ENCODE results near the gene ZNF483. TPM values are rescaled to one million over a fixed set of nuclear protein-coding genes. Genes with fewer than 3 reads are reported as not detected.

The ZNF483 gene
- total and polyA plus RNA-seq, 12 donors: 1.2 to 25.1 (median 16.6) TPM

GRCh38 chr9:111482694-111483438, 42.1 kb upstream of the ZNF483 start:
- intact Hi-C loops (cut with DNase I): no loop called here
- peaks cover 8 to 18% of the 10 kb centered on the region in 2 donors for H3K4me1 ChIP-seq (replicated peaks in 1 of 2)
- WGBS, 4 donors: 0 to 1% (median 0%) methylated on average over 27 to 76 of the region's 76 CpGs

GRCh38 chr9:111483439-111483857, 41.5 kb upstream of the ZNF483 start:
- Histone ChIP-seq H3K4me1 (replicated peaks in 1 of 2) (peaks cover 8 to 18% of the 10 kb centered on the region in 2 donors), H3K36me3 (replicated peaks in 1 of 2) (no peaks in the 10 kb centered on the region), H3K4me3 (peak overlapping the region in 2 of 4 donors; percentile 86 to 94), H3K9me3 (replicated peaks in 1 of 3) (no peaks in the 10 kb centered on the region), H3K27ac (peak overlapping the region in 4 of 5 donors; percentile 96 to 99 (median 96)), H3K27me3 (no peaks in the 10 kb centered on the region)
- intact Hi-C loops (cut with DNase I): no loop called here
- DNase-seq: peak in 2 of 7 donors; percentile 45 to 57
- peak in 1 of 2 donors; percentile 54 for TF ChIP-seq POLR2A (IDR thresholded peaks at IDR 0.05)
- no peak for TF ChIP-seq CTCF (IDR thresholded peaks at IDR 0.05)
- 0% methylated on average over 4 to 77 of the region's 78 CpGs; no CpG with 5 or more reads in 1 of the 4 donors for WGBS, 4 donors

More at GRCh38 chr9:111482694-111483438, 42.1 kb upstream of the ZNF483 start:
- DNase-seq: peak; percentile 70 to 88 (median 81)
- H3K36me3 ChIP-seq (replicated peaks in 1 of 2): no peaks in the 10 kb centered on the region
- H3K4me3 ChIP-seq: peak overlapping the region; percentile 86 to 94 (median 88)
- no peaks in the 10 kb centered on the region for H3K27me3 ChIP-seq
- TF ChIP-seq POLR2A (IDR thresholded peaks at IDR 0.05) (peak; percentile 67 to 71), CTCF (IDR thresholded peaks at IDR 0.05) (no peak)
- H3K27ac ChIP-seq: peak overlapping the region; percentile 96 to 99 (median 96)
- no peaks in the 10 kb centered on the region for H3K9me3 ChIP-seq (replicated peaks in 1 of 3)

- WGBS, 4 donors: 0 to 1% (median 0%) methylated on average over 13 to 101 of the region's 101 CpGs; no CpG with 5 or more reads in 1 of the 4 donors
Observed at GRCh38 chr9:111483858-111484571, 41.0 kb upstream of the ZNF483 start, which contains the start of gene ECPAS. Gene ECPAS, minus strand, starts transcription at chr9:111484383. Its CDS starts 11,465 bp downstream, at chr9:111472918.

More at GRCh38 chr9:111483858-111484571, 41.0 kb upstream of the ZNF483 start, which contains the start of gene ECPAS:
- peak; percentile 74 to 87 (median 85) for DNase-seq
- no peaks in the 10 kb centered on the region for H3K27me3 ChIP-seq
- no peaks in the 10 kb centered on the region for H3K36me3 ChIP-seq (replicated peaks in 1 of 2)
- no peaks in the 10 kb centered on the region for H3K9me3 ChIP-seq (replicated peaks in 1 of 3)
- intact Hi-C loops (cut with DNase I): no loop called here
- TF ChIP-seq POLR2A (IDR thresholded peaks at IDR 0.05): peak in 1 of 2 donors; percentile 75
- TF ChIP-seq CTCF (IDR thresholded peaks at IDR 0.05): peak in 1 of 6 experiments; percentile 23
- H3K4me1 ChIP-seq (replicated peaks in 1 of 2): peaks cover 8 to 18% of the 10 kb centered on the region in 2 donors
- H3K27ac ChIP-seq: peak within 1 kb of the TSS; percentile 95 to 99 (median 96)
- H3K4me3 ChIP-seq: peak within 1 kb of the TSS in 3 of 4 donors; percentile 71 to 94 (median 86)
